ENCODE results near the gene ITPKB.

Gene ITPKB

GRCh38 chr1:226702957-226703831 lies 35.9 kb downstream of the ITPKB start:
- peak; percentile 12 for DNase-seq

DNA sequence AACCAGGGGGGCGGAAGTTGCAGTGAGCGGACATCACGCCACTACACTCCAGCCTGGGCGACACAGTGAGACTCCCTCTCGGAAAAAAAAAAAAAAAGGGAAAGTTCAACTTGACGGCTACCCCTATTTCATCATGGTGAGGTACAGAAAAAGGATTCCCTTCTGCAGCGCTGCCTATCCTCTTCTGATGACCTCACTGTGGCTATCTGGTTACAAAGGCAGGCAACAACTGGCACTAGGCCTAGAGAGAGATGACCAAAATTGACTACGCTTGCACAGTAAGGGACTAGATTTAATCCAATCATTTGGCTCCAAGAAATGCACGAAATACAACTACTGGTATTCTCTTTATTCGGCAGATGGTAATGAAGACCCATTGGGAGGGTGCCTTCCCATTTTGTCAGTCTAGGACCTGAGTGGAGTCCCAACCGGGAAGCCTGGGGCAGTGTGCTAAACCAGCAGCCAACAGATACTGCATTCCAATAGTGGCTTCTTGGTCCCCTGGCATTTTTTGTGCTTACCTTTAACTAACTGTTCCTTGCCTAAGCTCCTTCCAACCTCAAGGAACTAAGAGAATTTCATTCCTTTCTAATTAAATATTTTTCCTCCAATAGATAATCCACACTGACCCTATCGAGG lies 36.6 kb downstream of the ITPKB start:
- no peak for DNase-seq

GRCh38 chr1:226700861-226701260 lies 38.2 kb downstream of the ITPKB start:
- no peak for DNase-seq

DNA sequence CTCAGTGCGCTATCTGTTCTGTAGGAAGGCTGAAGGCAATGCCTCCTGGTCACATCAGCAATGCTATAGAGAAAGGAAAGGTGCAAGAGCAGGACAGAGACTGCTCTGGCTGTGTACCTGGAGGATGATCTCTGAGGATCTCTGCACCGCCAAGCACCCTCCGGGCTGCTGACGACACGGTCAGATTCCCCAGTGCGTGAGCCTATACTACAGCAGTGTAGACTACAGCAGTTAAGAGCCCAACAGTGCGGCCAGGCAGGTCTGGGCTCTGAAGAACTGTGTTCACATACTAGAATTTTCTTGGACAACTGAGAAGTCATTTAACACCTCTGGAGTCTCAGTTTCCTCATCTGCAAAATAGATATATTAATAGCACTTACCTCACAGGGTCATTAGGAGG lies 39.9 kb downstream of the ITPKB start:
- DNase-seq = no peak

DNA sequence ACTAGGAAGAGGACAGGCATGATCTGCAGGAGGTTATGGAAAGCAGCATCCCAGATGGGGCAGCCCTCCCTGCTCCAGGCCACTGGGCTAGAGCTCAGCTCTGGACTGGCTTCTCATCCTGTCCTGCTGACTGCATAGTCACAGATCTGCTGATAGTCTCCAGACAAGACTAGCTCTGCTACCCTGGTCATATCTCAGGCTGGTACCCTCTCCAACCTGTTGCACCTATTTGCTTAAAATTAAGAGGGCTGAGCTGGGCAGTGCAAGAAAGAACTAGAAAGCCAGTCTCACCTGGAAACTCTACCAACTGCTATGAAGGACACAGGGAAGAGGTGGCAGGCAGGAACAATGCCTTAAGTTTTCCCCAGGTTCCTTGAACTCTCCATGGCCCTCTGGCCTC lies 40.4 kb downstream of the ITPKB start:
- DNase-seq = no peak

- no peak for DNase-seq
Observed at GRCh38 chr1:226697929-226698544, 41.0 kb downstream of the ITPKB start.

GRCh38 chr1:226697151-226697928 lies 41.7 kb downstream of the ITPKB start:
- DNase-seq = no peak

DNA sequence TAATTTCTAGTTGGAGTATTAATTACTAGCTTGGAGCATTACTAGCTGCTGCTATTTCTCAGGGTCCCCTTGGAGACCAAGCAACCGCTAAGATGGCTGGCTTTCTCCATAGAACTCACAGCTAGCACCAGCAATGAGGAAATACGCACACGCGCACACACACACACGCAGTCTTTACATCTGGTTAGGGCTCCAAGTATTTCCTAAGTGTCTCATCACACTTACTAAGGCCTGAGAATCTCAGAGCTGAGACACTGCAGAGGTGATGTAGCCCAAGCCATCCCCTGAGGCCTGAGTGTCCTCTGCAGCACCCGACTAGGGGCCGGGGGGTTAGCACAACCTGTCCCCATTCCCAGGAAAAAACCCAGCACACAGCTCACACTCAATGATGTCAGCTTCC lies 42.5 kb downstream of the ITPKB start:
- no peak for DNase-seq

- DNase-seq = no peak
Observed at GRCh38 chr1:226695335-226695900, 43.7 kb downstream of the ITPKB start.

GRCh38 chr1:226692823-226693222 lies 46.3 kb downstream of the ITPKB start:
- DNase-seq = no peak

DNA sequence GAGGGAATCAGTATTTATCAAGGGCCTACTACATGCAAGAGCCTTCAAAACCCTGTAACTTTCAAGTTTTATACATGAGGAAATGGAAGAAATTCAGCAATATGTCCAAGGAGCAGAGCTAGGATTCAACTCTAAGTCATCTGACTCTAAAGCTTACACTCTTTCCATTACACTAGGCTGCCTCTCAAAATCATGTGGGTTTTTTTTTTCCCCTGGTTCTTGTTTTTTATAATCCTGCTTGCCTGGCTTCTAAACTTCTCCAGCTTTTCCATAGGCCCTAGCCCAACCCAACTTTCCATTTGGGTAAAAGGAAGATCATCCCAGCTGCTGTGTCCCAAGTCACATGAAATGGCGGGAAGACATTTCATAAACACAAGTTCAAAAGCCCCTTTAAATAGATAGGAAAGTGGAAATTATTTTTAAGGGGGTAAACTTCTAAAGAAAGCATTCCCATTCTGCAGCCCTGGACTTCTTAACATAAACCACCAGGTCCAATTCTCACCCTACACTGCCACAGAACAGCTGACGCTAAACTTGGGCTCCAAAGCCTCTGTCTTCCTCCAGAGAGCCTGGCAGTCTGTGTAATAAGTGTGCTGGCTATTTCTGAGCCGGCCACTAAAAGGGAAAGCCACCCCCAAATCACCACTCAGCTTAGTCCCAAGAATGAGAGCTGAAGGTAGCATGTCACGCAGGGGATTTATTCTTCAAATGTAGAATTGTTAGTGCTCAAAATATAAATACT lies 46.9 kb downstream of the ITPKB start:
- no peak for DNase-seq

DNA sequence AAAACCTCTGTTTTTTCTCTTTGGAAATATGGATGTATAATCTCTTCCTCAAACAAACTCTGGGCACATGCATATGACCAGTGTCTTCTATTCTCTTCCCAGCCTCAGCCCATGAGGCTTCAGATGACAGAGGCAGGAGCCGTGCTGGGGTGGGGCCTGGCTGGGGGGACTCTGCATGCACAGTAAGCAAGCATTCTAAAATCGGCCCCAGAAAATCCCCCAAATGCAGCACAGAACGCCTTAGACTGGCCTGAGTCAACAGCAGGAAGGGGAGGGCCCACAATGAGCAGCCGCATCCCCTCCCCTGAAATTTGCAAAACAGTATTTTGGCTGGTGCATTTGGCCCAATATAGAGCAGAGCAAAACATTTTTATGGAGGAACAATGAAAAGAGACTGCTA lies 47.8 kb downstream of the ITPKB start:
- DNase-seq = no peak

- DNase-seq = no peak
Observed at GRCh38 chr1:226690460-226690982, 48.6 kb downstream of the ITPKB start.

DNA sequence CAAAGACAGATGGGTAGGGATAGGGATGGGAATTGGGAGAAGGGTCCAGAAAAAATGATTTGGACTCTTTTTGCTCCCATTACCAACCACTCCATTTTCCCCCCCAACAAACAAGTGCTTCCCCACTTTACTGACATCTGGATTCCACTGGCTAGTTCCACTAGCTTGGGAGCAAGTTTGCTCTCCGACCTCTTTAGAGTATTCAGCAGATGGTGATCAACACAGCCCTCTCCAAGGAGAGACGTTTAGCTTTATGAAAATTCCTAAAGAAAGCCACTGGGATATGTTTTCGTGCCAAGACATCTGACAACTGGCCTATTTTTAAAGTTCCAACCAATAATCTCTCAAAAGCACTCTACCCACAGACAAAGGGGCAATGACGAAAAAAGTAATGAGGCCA lies 50.3 kb downstream of the ITPKB start:
- no peak for DNase-seq

GRCh38 chr1:226688056-226688748 lies 50.9 kb downstream of the ITPKB start:
- DNase-seq = no peak

GRCh38 chr1:226687426-226687825 lies 51.7 kb downstream of the ITPKB start:
- DNase-seq = no peak

DNA sequence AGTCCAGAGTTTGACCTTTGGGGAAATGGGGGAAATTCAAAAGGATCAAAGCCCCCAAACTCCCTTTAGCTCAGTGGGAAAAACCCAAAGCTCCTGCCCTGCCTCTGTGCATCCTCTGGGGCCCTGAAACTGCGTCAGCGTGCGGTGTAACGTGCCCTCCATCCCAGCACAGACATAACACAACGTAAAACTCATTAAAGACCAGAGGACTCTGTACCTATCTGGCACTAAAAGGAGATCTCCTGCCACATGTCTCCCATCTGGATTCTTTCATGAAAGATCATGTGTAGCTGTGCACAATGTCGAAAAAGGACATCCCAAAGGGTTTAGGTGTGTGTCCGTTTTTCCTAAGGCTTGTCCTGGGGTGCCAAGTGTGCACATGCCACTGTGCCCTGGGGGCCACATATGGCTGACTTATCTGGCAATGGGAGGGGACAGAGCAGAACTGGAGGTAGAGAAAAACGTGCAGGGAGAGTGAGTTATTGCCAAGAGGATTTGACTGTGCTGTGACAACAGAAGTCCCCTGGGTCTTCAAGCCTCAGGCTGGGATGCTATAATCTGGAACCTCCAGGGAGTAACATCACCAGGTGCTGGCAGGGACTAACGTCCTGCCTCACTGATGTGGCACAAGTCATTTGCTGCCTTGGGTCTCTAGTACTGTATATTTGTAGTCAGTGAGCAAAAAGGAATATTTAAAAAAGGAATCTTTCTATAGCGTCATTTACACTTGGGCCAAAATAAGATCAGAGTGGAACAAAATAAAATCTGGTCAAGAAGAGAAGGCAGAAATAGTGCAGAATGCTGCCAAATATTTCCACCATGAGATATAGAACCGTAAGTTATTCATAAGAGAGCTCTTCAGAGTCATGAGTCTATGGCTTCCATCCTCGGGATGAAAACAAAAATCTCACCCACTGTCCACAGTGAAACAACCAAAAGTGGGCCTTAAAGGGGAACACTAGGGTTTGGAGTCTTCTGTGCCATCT lies 52.3 kb downstream of the ITPKB start:
- no peak for DNase-seq

GRCh38 chr1:226685196-226685820 lies 53.8 kb downstream of the ITPKB start:
- no peak for DNase-seq

- no peak for DNase-seq
Observed at GRCh38 chr1:226684026-226684425, 55.1 kb downstream of the ITPKB start.
